ENCODE data around the gene HSPA8. TPM values are rescaled to one million over a fixed set of nuclear protein-coding genes. Genes with fewer than 3 reads are reported as not detected.
A peak's percentile ranks its signal among the peaks of the same experiment; 100 is the strongest.

HSPA8 gene
- total and polyA plus RNA-seq, 3 experiments from 2014 or later = 1,494 to 4,236 (median 3,972) TPM

DNA sequence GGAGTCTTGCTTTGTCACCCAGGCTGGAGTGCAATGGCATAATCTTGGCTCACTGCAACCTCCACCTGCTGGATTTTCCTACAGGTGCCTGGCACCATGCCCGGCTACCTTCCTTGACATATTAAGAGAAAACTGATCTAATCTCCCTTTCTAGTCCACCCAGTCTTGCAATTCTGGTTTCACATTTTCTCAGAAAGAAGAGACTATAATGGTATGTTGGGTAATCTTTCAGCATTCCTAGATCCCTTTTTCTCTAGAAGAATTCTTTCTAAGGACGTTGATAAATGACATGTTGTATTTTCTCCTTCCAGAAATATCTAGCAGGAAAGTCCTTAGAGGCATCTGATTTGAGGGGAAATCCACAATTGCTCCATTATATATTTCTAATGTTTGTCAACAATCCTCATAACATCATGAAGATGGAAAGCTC, 10.4 kb upstream of the HSPA8 start:
- ChIA-PET POLR2A (interaction anchor here (0.8 to 1.4 kb wide), 3 partner anchors 10 to 12 kb away, joined by 3 to 4 read pairs (median 3); partner anchors contain the start of gene HSPA8), CTCF (interaction anchor here (1.0 to 2.3 kb wide), 4 partner anchors 11 to 31 kb away, joined by 3 to 11 read pairs (median 8); no protein-coding TSS in a partner anchor)
- Histone ChIP-seq H3K36me3 (ENCODE audit: insufficient read depth, low read length) (no peaks in the 10 kb centered on the region), H3K9me3 (ENCODE audit: low read length) (no peaks in the 10 kb centered on the region), H3K27me3 (ENCODE audit: insufficient read depth, low read length, poor library complexity, severe bottlenecking) (no peaks in the 10 kb centered on the region), H3K4me1 (ENCODE audit: insufficient read depth, low read length) (peaks cover 49% of the 10 kb centered on the region), H3K27ac (ENCODE audit: low read depth, low read length) (no peak overlapping the region), H3K4me3 (ENCODE audit: low read length) (no peak overlapping the region)
- Mint-ChIP-seq H3K9me3 (no peaks in the 10 kb centered on the region), H3K4me1 (peaks cover 48 to 65% (median 62%) of the 10 kb centered on the region in 3 donors), H3K27me3 (peaks cover 0 to 2% of the 10 kb centered on the region in 2 donors), H3K4me3 (peak overlapping the region in 1 of 7 donors; percentile 62), H3K36me3 (peaks cover 0 to 5% (median 4%) of the 10 kb centered on the region in 3 donors), H3K27ac (peak overlapping the region; percentile 80 to 98 (median 94))
- no peak for DNase-seq

DNA sequence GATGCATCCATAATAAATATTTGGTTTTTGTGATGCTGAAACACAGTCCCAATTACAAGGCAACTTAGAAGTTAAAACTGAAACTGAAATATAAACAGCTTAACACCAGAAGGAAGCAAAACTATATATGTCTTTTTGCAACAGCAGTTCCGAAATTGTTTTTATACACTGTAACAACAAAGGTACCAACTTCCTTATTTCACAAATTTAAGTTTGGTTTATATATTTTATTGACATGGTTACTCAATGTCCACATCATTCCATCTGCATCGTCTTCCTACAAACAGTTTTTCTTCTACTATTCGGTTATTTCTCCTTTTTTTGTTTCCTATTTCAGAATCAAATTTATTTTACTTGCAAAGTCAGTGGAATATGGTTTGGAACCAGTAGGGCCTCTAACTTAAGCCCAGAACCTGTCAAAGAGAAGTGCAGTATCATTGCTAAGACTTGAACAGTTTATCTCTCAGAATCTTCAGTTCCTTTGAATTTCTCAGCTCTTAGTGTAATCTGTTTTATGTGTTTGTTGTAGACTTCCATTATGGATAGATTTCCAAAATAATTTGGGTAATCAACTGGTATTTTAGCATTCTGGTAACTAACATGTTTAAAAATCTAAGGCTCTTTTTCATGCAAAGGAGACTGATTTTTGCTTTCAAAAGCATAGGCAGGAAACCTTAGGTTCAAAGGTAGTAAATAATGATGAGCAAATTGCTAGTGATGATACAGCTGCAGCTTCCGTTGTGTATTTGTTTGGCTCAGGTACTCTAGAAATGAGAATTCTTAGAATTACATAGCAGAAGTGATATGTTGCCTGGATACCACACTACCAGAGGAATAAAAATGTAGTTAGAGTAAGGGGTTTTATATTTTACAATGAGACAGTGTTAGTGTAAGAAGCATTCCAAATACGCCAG, 8.2 kb upstream of the HSPA8 start:
- ChIA-PET POLR2A (interaction anchor here (0.8 to 3.3 kb wide), 10 partner anchors 8 to 225 kb away, joined by 3 to 22 read pairs (median 4); partner anchors contain the start of gene HSPA8), CTCF (interaction anchor here (1.0 to 2.9 kb wide), 6 partner anchors 16 to 206 kb away, joined by 3 to 9 read pairs (median 6); no protein-coding TSS in a partner anchor)
- no peaks in the 10 kb centered on the region for H3K9me3 ChIP-seq (ENCODE audit: low read length)
- Mint-ChIP-seq H3K4me3 (peak overlapping the region; percentile 80 to 91 (median 87)), H3K27me3 (no peaks in the 10 kb centered on the region), H3K36me3 (peaks cover 0 to 8% (median 0%) of the 10 kb centered on the region in 3 donors), H3K27ac (peak overlapping the region; percentile 90 to 99 (median 96)), H3K4me1 (peaks cover 53 to 72% (median 65%) of the 10 kb centered on the region in 3 donors), H3K9me3 (no peaks in the 10 kb centered on the region)
- peak overlapping the region; percentile 48 for H3K4me3 ChIP-seq (ENCODE audit: low read length)
- H3K4me1 ChIP-seq (ENCODE audit: insufficient read depth, low read length) = peaks cover 61% of the 10 kb centered on the region
- peak overlapping the region; percentile 78 for H3K27ac ChIP-seq (ENCODE audit: low read depth, low read length)
- peak in 1 of 5 donors; percentile 63 for DNase-seq
- H3K27me3 ChIP-seq (ENCODE audit: insufficient read depth, low read length, poor library complexity, severe bottlenecking) = no peaks in the 10 kb centered on the region
- H3K36me3 ChIP-seq (ENCODE audit: insufficient read depth, low read length) = no peaks in the 10 kb centered on the region

- Mint-ChIP-seq H3K27me3 (peaks cover 0 to 6% of the 10 kb centered on the region in 2 donors), H3K4me3 (peak overlapping the region in 5 of 7 donors; percentile 6 to 65 (median 44)), H3K9me3 (no peaks in the 10 kb centered on the region), H3K27ac (peak overlapping the region; percentile 19 to 97 (median 90)), H3K36me3 (peaks cover 8 to 35% (median 11%) of the 10 kb centered on the region in 3 donors), H3K4me1 (peaks cover 50 to 61% (median 60%) of the 10 kb centered on the region in 3 donors)
- Histone ChIP-seq H3K27ac (ENCODE audit: low read depth, low read length) (no peak overlapping the region), H3K9me3 (ENCODE audit: low read length) (no peaks in the 10 kb centered on the region), H3K27me3 (ENCODE audit: insufficient read depth, low read length, poor library complexity, severe bottlenecking) (no peaks in the 10 kb centered on the region), H3K4me3 (ENCODE audit: low read length) (no peak overlapping the region), H3K4me1 (ENCODE audit: insufficient read depth, low read length) (peaks cover 43% of the 10 kb centered on the region), H3K36me3 (ENCODE audit: insufficient read depth, low read length) (peaks cover 10% of the 10 kb centered on the region)
- no peak for DNase-seq
- POLR2A ChIA-PET = interaction anchor here (0.5 to 2.1 kb wide), 2 partner anchors 11 to 13 kb away, joined by 4 to 9 read pairs; no protein-coding TSS in a partner anchor
- CTCF ChIA-PET = interaction anchor here (4.6 to 14.6 kb wide), 2 partner anchors 12 to 19 kb away, joined by 22 to 184 read pairs; no protein-coding TSS in a partner anchor
Observed at GRCh38 chr11:123065621-123066020, 3.7 kb upstream of the HSPA8 start.

DNA sequence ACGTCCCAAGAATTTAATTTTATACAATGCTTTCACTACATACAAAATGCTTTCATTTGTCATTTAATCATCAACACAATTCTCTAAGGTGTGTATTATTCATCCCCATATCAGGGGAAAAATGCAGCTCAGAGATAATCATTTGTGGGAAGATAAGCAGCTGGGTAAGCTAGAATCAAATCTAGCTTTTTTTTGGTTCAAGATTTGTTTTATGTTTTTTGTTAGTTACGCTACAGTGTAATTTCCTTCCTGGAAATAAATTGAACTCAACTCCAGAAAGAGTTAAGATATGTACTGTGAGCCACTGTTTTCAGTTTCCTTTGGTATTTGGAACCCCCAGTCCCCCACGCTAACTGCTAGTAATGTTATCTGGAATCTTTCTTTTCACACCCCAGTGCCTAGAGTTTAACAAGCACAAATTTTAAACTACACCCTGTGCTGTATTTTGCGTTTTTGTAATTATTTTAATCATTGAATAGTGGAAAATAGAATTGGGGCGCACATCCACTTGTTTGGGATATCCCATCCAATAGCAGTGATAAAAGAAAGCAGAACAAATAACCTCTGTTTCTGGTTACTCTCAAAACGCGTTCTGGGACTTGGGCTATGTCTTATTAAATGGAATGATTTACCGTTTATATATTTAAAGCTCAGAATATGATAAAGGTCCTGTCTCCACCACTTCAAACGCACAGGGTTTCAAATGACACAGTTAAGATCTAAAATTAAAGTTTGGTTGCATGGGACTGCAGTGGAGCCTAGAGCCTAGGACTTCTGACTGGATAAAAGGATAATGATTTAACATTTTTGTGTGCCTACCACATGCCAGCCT, 2.1 kb upstream of the HSPA8 start:
- H3K4me3 ChIP-seq (ENCODE audit: low read length) = peak overlapping the region; percentile 82
- no peaks in the 10 kb centered on the region for H3K9me3 ChIP-seq (ENCODE audit: low read length)
- DNase-seq = peak in 1 of 5 donors; percentile 32
- ChIA-PET POLR2A (interaction anchor here (1.0 to 5.5 kb wide), 3 partner anchors 7 to 39 kb away, joined by 3 to 73 read pairs (median 8); no protein-coding TSS in a partner anchor), CTCF (interaction anchor here (0.8 to 14.6 kb wide), 8 partner anchors 10 to 225 kb away, joined by 3 to 184 read pairs (median 5); partner anchors contain the start of gene CRTAM)
- H3K36me3 Mint-ChIP-seq = peaks cover 22 to 51% (median 26%) of the 10 kb centered on the region in 3 donors
- H3K4me3 Mint-ChIP-seq = peak overlapping the region; percentile 95 to 100 (median 99)
- H3K27ac Mint-ChIP-seq = peak overlapping the region; percentile 93 to 100 (median 98)
- H3K36me3 ChIP-seq (ENCODE audit: insufficient read depth, low read length) = peaks cover 26% of the 10 kb centered on the region
- H3K9me3 Mint-ChIP-seq = no peaks in the 10 kb centered on the region
- H3K4me1 ChIP-seq (ENCODE audit: insufficient read depth, low read length) = peaks cover 45% of the 10 kb centered on the region
- no peaks in the 10 kb centered on the region for H3K27me3 ChIP-seq (ENCODE audit: insufficient read depth, low read length, poor library complexity, severe bottlenecking)
- H3K27ac ChIP-seq (ENCODE audit: low read depth, low read length) = peak overlapping the region; percentile 88
- H3K27me3 Mint-ChIP-seq = peaks cover 0 to 6% of the 10 kb centered on the region in 2 donors
- H3K4me1 Mint-ChIP-seq = peaks cover 54 to 61% (median 59%) of the 10 kb centered on the region in 3 donors

DNA sequence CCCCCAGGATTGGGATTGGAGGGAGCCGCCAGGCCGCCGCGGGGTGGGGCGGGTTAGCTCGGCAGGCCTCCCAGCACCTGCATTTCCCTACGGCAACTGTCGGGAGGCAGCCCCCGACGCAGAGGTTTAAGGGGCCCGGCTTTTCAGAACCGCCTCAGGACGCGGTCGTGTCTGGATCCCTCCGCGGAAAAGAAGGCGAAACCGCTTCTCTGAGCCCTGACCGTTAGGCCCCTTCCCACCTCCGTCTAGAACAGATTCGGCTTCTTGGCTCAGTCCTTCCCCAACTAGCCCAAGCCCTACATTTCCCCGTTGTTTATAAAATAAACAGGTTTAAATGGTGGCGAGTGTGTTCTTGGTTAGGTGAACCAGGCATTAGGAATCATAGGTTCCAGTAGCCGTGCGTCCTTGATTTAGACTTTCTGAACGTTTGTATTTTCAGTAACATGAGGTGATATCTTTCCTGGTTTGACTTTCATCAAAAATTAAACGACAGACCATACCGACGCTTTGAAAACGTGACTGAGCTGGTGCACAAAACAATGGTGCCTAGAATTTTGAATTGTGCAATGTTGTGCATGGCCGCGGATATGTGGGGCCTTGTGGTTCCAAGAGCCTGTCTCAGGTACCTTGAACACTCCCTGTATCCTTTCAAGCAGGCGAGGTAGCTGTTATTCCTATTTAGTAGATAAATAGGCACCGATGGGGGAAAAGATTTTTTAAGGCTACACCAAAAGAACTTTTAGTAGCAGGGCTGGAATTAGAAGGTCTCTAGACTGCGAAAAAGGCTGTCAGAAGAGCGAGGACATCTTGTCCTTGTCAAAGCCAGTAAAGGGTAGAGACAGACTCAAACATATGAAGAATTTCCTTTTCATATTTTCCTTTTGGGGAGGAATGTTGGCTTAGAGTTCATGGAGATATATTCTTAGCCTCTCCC, 1.2 kb upstream of the HSPA8 start:
- H3K4me1 Mint-ChIP-seq = peaks cover 55 to 62% (median 60%) of the 10 kb centered on the region in 3 donors
- peaks cover 45% of the 10 kb centered on the region for H3K4me1 ChIP-seq (ENCODE audit: insufficient read depth, low read length)
- POLR2A ChIA-PET = interaction anchor here (1.0 to 5.5 kb wide), 6 partner anchors 8 to 224 kb away, joined by 3 to 73 read pairs (median 10); partner anchors contain the start of gene CRTAM

DNA sequence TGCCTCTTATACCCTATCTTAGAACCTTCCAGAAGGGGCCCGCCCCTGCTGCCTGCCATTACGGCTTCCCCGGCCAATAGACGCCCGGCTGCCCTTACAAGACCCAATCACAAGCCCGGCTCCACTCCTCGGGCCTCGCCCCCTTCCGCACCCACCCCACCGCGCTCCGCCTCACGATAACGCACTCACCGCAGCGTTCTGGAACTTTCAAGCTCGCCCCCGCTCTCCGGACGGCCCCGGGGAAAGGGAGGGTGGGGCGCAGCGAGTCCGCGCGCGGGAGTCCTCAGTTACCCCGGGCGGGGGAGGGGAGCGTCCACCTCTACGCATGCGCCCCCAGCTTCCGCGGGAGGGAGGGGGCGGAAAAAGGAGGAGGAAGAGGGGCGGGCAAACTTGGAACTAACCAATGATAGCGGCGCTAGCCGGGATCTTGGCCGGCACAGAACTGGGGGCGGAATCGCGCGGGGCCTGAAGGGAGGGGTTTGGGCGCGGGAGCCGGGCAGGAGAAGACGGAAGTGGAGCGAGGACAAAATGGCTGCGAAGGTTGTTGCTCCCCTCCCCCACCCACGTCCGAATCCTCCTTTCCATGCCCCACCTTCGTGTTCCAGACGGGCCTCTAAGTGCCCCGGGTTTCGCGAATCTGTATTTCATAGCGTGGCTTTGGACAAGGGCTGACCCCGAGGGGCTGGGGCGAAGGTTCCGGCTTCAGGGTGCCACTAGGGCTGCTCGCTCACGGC, 389 bp upstream of the HSPA8 start:
- Mint-ChIP-seq H3K4me3 (peak overlapping the region; percentile 95 to 100 (median 99)), H3K27me3 (peaks cover 0 to 6% of the 10 kb centered on the region in 2 donors), H3K9me3 (no peaks in the 10 kb centered on the region), H3K27ac (peak overlapping the region; percentile 93 to 100 (median 98)), H3K4me1 (peaks cover 63 to 68% (median 66%) of the 10 kb centered on the region in 3 donors), H3K36me3 (peaks cover 38 to 65% (median 41%) of the 10 kb centered on the region in 3 donors)
- Histone ChIP-seq H3K9me3 (ENCODE audit: low read length) (no peaks in the 10 kb centered on the region), H3K27ac (ENCODE audit: low read depth, low read length) (peak overlapping the region; percentile 96), H3K4me1 (ENCODE audit: insufficient read depth, low read length) (peaks cover 53% of the 10 kb centered on the region), H3K4me3 (ENCODE audit: low read length) (peak overlapping the region; percentile 96), H3K27me3 (ENCODE audit: insufficient read depth, low read length, poor library complexity, severe bottlenecking) (no peaks in the 10 kb centered on the region), H3K36me3 (ENCODE audit: insufficient read depth, low read length) (peaks cover 43% of the 10 kb centered on the region)
- DNase-seq = peak; percentile 98 to 100 (median 100)
- ChIA-PET POLR2A (interaction anchor here (0.6 to 5.5 kb wide), 27 partner anchors 8 to 1568 kb away, joined by 3 to 73 read pairs (median 4); partner anchors contain the start of genes BSX, CRTAM and JHY), CTCF (interaction anchor here (1.1 to 14.6 kb wide), 11 partner anchors 9 to 224 kb away, joined by 3 to 184 read pairs (median 4); partner anchors contain the start of gene CRTAM)

More for the DNA sequence above, 1.2 kb upstream of the HSPA8 start:
- Mint-ChIP-seq H3K36me3 (peaks cover 31 to 57% (median 35%) of the 10 kb centered on the region in 3 donors), H3K9me3 (no peaks in the 10 kb centered on the region), H3K4me3 (peak overlapping the region; percentile 95 to 100 (median 99)), H3K27ac (peak overlapping the region; percentile 93 to 100 (median 98)), H3K27me3 (peaks cover 0 to 6% of the 10 kb centered on the region in 2 donors)
- peak overlapping the region; percentile 82 for H3K4me3 ChIP-seq (ENCODE audit: low read length)
- H3K9me3 ChIP-seq (ENCODE audit: low read length) = no peaks in the 10 kb centered on the region
- CTCF ChIA-PET = interaction anchor here (0.8 to 14.6 kb wide), 12 partner anchors 9 to 225 kb away, joined by 3 to 184 read pairs (median 4); partner anchors contain the start of gene CRTAM
- peak overlapping the region; percentile 88 for H3K27ac ChIP-seq (ENCODE audit: low read depth, low read length)
- no peaks in the 10 kb centered on the region for H3K27me3 ChIP-seq (ENCODE audit: insufficient read depth, low read length, poor library complexity, severe bottlenecking)
- DNase-seq = peak in 3 of 5 donors; percentile 44 to 66 (median 58)
- peaks cover 35% of the 10 kb centered on the region for H3K36me3 ChIP-seq (ENCODE audit: insufficient read depth, low read length)

Data from CD8-positive, alpha-beta memory T cell (primary cell).